HG03521 (cell line): ENCODE data around the gene PTPRD.

Experiments used
- ATAC-seq: cut with Tn5 transposase; IDR thresholded peaks from one replicate; pipeline ENCODE4 v1.9.1; 2021; ENCODE audit warnings: mild to moderate bottlenecking, moderate library complexity; ENCODE audit not compliant: unreplicated experiment

PTPRD gene

GRCh38 chr9:9625248-9625647 is 987.6 kb downstream of the PTPRD start:
- ATAC-seq = no peak

- no peak for ATAC-seq
These were observed 989.3 kb downstream of the PTPRD start for GRCh38 chr9:9623506-9623905.

- no peak for ATAC-seq
These were observed 991.4 kb downstream of the PTPRD start for GRCh38 chr9:9621355-9621940.

- ATAC-seq = no peak
These were observed 992.1 kb downstream of the PTPRD start for GRCh38 chr9:9620736-9621135.

GRCh38 chr9:9615086-9615485 is 997.7 kb downstream of the PTPRD start:
- ATAC-seq = no peak

- no peak for ATAC-seq
These were observed 998.2 kb downstream of the PTPRD start for GRCh38 chr9:9614607-9615006.

- peak; percentile 44 for ATAC-seq
These were observed 1000.0 kb downstream of the PTPRD start for GRCh38 chr9:9612755-9613154.

- ATAC-seq = peak; percentile 72
These were observed 1000.5 kb downstream of the PTPRD start for GRCh38 chr9:9612270-9612669.

GRCh38 chr9:9605681-9606080 is 1007.1 kb downstream of the PTPRD start:
- no peak for ATAC-seq

- ATAC-seq = no peak
These were observed 1009.5 kb downstream of the PTPRD start for GRCh38 chr9:9603345-9603744.

GRCh38 chr9:9598723-9599122 is 1014.1 kb downstream of the PTPRD start:
- ATAC-seq = no peak

GRCh38 chr9:9592104-9592503 is 1020.7 kb downstream of the PTPRD start:
- ATAC-seq = no peak

- ATAC-seq = no peak
These were observed 1026.9 kb downstream of the PTPRD start for GRCh38 chr9:9585920-9586319.

GRCh38 chr9:9574080-9574479 is 1038.7 kb downstream of the PTPRD start:
- no peak for ATAC-seq

GRCh38 chr9:9565700-9566099 is 1047.1 kb downstream of the PTPRD start:
- no peak for ATAC-seq

- no peak for ATAC-seq
These were observed 1049.0 kb downstream of the PTPRD start for GRCh38 chr9:9563817-9564216.

- no peak for ATAC-seq
These were observed 1052.3 kb downstream of the PTPRD start for GRCh38 chr9:9560382-9561035.

- ATAC-seq = no peak
These were observed 1053.9 kb downstream of the PTPRD start for GRCh38 chr9:9558907-9559306.

- no peak for ATAC-seq
These were observed 1054.9 kb downstream of the PTPRD start for GRCh38 chr9:9557804-9558334.

- ATAC-seq = no peak
These were observed 1055.7 kb downstream of the PTPRD start for GRCh38 chr9:9556865-9557803.

- ATAC-seq = no peak
These were observed 1060.1 kb downstream of the PTPRD start for GRCh38 chr9:9552665-9553064.

- no peak for ATAC-seq
These were observed 1074.0 kb downstream of the PTPRD start for GRCh38 chr9:9538766-9539165.
